ENCODE results near the gene ACTA1. TPM values are rescaled to one million over a fixed set of nuclear protein-coding genes. Genes with fewer than 3 reads are reported as not detected.

The ACTA1 gene
- total and polyA plus RNA-seq, 2 experiments from 2014 or later: 8.8 to 13.0 TPM

- TF ChIP-seq ZNF462 (CRISPR knock-in tag; IDR thresholded peaks at IDR 0.05) (no peak), POLR2AphosphoS5 (IDR thresholded peaks at IDR 0.05; ENCODE audit: low read depth) (no peak), EZH2phosphoT487 (IDR thresholded peaks at IDR 0.05; ENCODE audit: unreplicated experiment) (no peak), CREB1 (CRISPR knock-in tag; IDR thresholded peaks at IDR 0.05; ENCODE audit: low read depth) (no peak)
Measured at GRCh38 chr1:229411434-229412055, 22.3 kb downstream of the ACTA1 start (continued).

- Histone ChIP-seq H3K27ac (ENCODE audit: low read depth) (no peak overlapping the region), H3K4me2 (peak overlapping the region; percentile 73), H3F3A (replicated peaks; ENCODE audit: low read depth) (peaks cover 7% of the 10 kb centered on the region), H3K27me3 (ENCODE audit: insufficient read depth) (peaks cover 60% of the 10 kb centered on the region), H3K4me3 (peak overlapping the region; percentile 41; the same call in 1 of the 2 replicates), H3K79me2 (replicated peaks; ENCODE audit: insufficient read depth) (no peaks in the 10 kb centered on the region), H4K20me1 (replicated peaks; ENCODE audit: insufficient read depth) (0 out of 2 replicates have a peak, but pooled peaks cover 4% of the 10 kb centered on the region), H2AFZ (no peak overlapping the region), H3K9me2 (ENCODE audit: insufficient read depth) (no peaks in the 10 kb centered on the region), H3K36me3 (ENCODE audit: insufficient read depth) (no peaks in the 10 kb centered on the region), H3K4me1 (ENCODE audit: insufficient read depth) (peaks cover 52% of the 10 kb centered on the region)
- no peak overlapping the region for H3K27ac Mint-ChIP-seq
- no peaks in the 10 kb centered on the region for H3K36me3 Mint-ChIP-seq (ENCODE audit: low read depth)
- no peaks in the 10 kb centered on the region for H3K9me3 Mint-ChIP-seq
- peaks cover 41% of the 10 kb centered on the region for H3K4me1 Mint-ChIP-seq
- H3K4me3 Mint-ChIP-seq: peak overlapping the region; percentile 40; the same call in 2 of the 3 replicates
- peaks cover 68% of the 10 kb centered on the region for H3K27me3 Mint-ChIP-seq (ENCODE audit: insufficient read depth, low read depth, poor library complexity)
- DNase-seq (ENCODE audit: low spot score) (peak; percentile 61), ATAC-seq (peak; percentile 21)
- no peak for TF ChIP-seq ETS1 (IDR thresholded peaks at IDR 0.05)
- TF ChIP-seq ZNF331 (CRISPR knock-in tag; IDR thresholded peaks at IDR 0.05; ENCODE audit: low read depth): no peak
- TF ChIP-seq ZNF114 (CRISPR knock-in tag; IDR thresholded peaks at IDR 0.05): no peak
- TF ChIP-seq EZH2 (IDR thresholded peaks at IDR 0.05; ENCODE audit: low read depth, unreplicated experiment): no peak
- TF ChIP-seq EZH2phosphoT487 (IDR thresholded peaks at IDR 0.05; ENCODE audit: unreplicated experiment): no peak
- no peak for TF ChIP-seq NANOG (IDR thresholded peaks at IDR 0.05; ENCODE audit: borderline replicate concordance)
- no peak for TF ChIP-seq POLR2AphosphoS5 (IDR thresholded peaks at IDR 0.05; ENCODE audit: low read depth)
Measured at GRCh38 chr1:229410692-229411433, 23.0 kb downstream of the ACTA1 start.
